Measurements from ENCODE around the gene ZNF644. TPM values are rescaled to one million over a fixed set of nuclear protein-coding genes. Genes with fewer than 3 reads are reported as not detected.

ZNF644 gene
- total RNA-seq = 54.3 and 54.9 TPM in 2 replicates

GRCh38 chr1:91021686-91022517 is at the start of gene ZNF644:
Gene ZNF644 (minus strand): TSS chr1:91022035. CDS start chr1:90982353, 39,682 bp downstream.

